HepG2 (cell line): Measurements from ENCODE around the gene LONP1. TPM values are rescaled to one million over a fixed set of nuclear protein-coding genes. Genes with fewer than 3 reads are reported as not detected.
A peak's percentile ranks its signal among the peaks of the same experiment; 100 is the strongest.

Experiments used
- AKNA ChIP-seq: sonication (generic); formaldehyde crosslinking; IDR thresholded peaks from 2 replicates; pipeline ENCODE4 v1.4.0; 2020; ENCODE audit warnings: missing genetic modification reagents, borderline replicate concordance
- ARID3A ChIP-seq: IDR thresholded peaks from 2 replicates; pipeline ENCODE4 v1.6.1; 2012; ENCODE audit warnings: low read depth, low read length, improper control_type of control experiment
- ARNT2 ChIP-seq: sonication (generic); formaldehyde crosslinking; IDR thresholded peaks from 2 replicates; pipeline ENCODE4 v1.8.0; 2022; ENCODE audit warnings: mild to moderate bottlenecking, low read depth, missing genetic modification reagents, moderate library complexity
- BCL3 ChIP-seq: sonication (generic); formaldehyde crosslinking; IDR thresholded peaks from 2 replicates; pipeline ENCODE4 v1.5.1; 2020; ENCODE audit warnings: mild to moderate bottlenecking, missing genetic modification reagents, moderate library complexity
- CCAR2 ChIP-seq: fragments of 200-400 bp; formaldehyde crosslinking; optimal IDR thresholded peaks from 2 replicates; pipeline ENCODE3; 2018; ENCODE audit warnings: low read depth, mild to moderate bottlenecking, low read length, moderate library complexity
- HES4 ChIP-seq: sonication (generic); formaldehyde crosslinking; IDR thresholded peaks from 2 replicates; pipeline ENCODE4 v1.9.0; 2021; ENCODE audit warnings: mild to moderate bottlenecking, missing genetic modification reagents, borderline replicate concordance
- JUN ChIP-seq: sonication (generic); formaldehyde crosslinking; IDR thresholded peaks from 2 replicates; pipeline ENCODE4 v1.4.0; 2020; ENCODE audit warnings: mild to moderate bottlenecking, missing genetic modification reagents
- PRMT3 ChIP-seq: sonication (generic); formaldehyde crosslinking; IDR thresholded peaks from 2 replicates; pipeline ENCODE4 v1.8.1; 2022; ENCODE audit warnings: low read depth, mild to moderate bottlenecking, moderate library complexity, missing genetic modification reagents, borderline replicate concordance
- RXRB ChIP-seq: IDR thresholded peaks from 2 replicates; pipeline ENCODE4 v1.6.1; 2016; ENCODE audit warnings: borderline replicate concordance, missing genetic modification reagents, missing compliant biosample characterization
- TAF15 ChIP-seq: fragments of 200-400 bp; formaldehyde crosslinking; IDR thresholded peaks from one replicate; pipeline ENCODE4 v1.6.1; 2018; ENCODE audit warnings: mild to moderate bottlenecking, low read depth, low read length; ENCODE audit not compliant: poor library complexity, severe bottlenecking
- THAP9 ChIP-seq: sonication (generic); formaldehyde crosslinking; IDR thresholded peaks from 2 replicates; pipeline ENCODE4; 2020; ENCODE audit warnings: missing genetic modification reagents, mild to moderate bottlenecking, borderline replicate concordance
- ZFYVE20 ChIP-seq: sonication (generic); formaldehyde crosslinking; IDR thresholded peaks from 2 replicates; pipeline ENCODE4 v1.8.0; 2023; ENCODE audit warnings: low read depth, mild to moderate bottlenecking, moderate library complexity, missing genetic modification reagents, borderline replicate concordance
- ZKSCAN1 ChIP-seq: fragments of 150-350 bp; IDR thresholded peaks from 2 replicates; pipeline ENCODE4 v1.6.1; 2014; ENCODE audit warnings: low read length
- ZNF253 ChIP-seq: sonication (generic); formaldehyde crosslinking; IDR thresholded peaks from 2 replicates; pipeline ENCODE4 v1.8.0; 2022; ENCODE audit warnings: mild to moderate bottlenecking, missing genetic modification reagents, borderline replicate concordance
- ZNF331 ChIP-seq: sonication (generic); formaldehyde crosslinking; IDR thresholded peaks from 2 replicates; pipeline ENCODE4 v1.4.0; 2020; ENCODE audit warnings: missing genetic modification reagents
- ZNF337 ChIP-seq: sonication (generic); formaldehyde crosslinking; IDR thresholded peaks from 2 replicates; pipeline ENCODE4 v1.5.1; 2020; ENCODE audit warnings: missing genetic modification reagents, low read depth, mild to moderate bottlenecking, borderline replicate concordance
- polyA plus RNA-seq, 8 experiments: library from polyadenylated mRNA; depleted of rRNA in 3 of 8; stranded (reverse) in 7 of 8; unstranded in 1 of 8; fragments of >200 nt; fragmentation: Illumina TruSeq in 4 of 8; extraction: Trizol in 4 of 8; gene quantifications; 2 replicates each; pipeline versions ENCODE4 v1.2.1 to v1.2.3, GENCODE V29; 2011 to 2016; ENCODE audit warnings: low read depth in 4 of 8, missing spikeins in 1 of 8, mixed read lengths in 1 of 8; ENCODE audit not compliant: insufficient read depth in 1 of 8
- total RNA-seq, 5 experiments: library from RNA; depleted of rRNA; stranded (reverse); fragments of >200 nt; fragmentation: Illumina TruSeq; extraction: Trizol; gene quantifications; 2 replicates each; pipeline ENCODE4 v1.2.3, GENCODE V29; 2016; ENCODE audit warnings: low read depth in 1 of 5

Gene LONP1
- total and polyA plus RNA-seq, 2 of the 13 experiments (the other 11 are each of a cell fraction or from before 2014, with no cell fraction given), result 59.5 to 76.8 TPM

GRCh38 chr19:5680437-5681368 is 39.2 kb downstream of the LONP1 start, which contains the start of the genes HSD11B1L and MICOS13 (continued):
- TF ChIP-seq AKNA (CRISPR knock-in tag) (no peak), CCAR2 (no peak), RXRB (CRISPR knock-in tag) (peak; percentile 27; the same call in 1 of the 2 replicates), THAP9 (CRISPR knock-in tag) (peak; percentile 93; the same call in 1 of the 2 replicates), ZNF331 (peak; percentile 33; the same call in 1 of the 2 replicates), ARNT2 (CRISPR knock-in tag) (no peak; the same call in 1 of the 2 replicates), TAF15 (no peak), ARID3A (no peak), BCL3 (CRISPR knock-in tag) (peak; percentile 48; the same call in 1 of the 2 replicates), ZNF337 (CRISPR knock-in tag) (no peak), HES4 (CRISPR knock-in tag) (no peak), JUN (CRISPR knock-in tag) (no peak), ZKSCAN1 (no peak), ZNF253 (no peak), PRMT3 (CRISPR knock-in tag) (no peak), ZFYVE20 (CRISPR knock-in tag) (no peak)
